HG03139 (cell line): ENCODE results near the gene DNASE1L2.

Experiments used
- ATAC-seq: cut with Tn5 transposase; IDR thresholded peaks from one replicate; pipeline ENCODE4 v1.9.1; 2021; ENCODE audit not compliant: unreplicated experiment

The DNASE1L2 gene

GRCh38 chr16:2223221-2223941 is 12.9 kb upstream of the DNASE1L2 start, which contains the start of gene E4F1:
TSS of gene E4F1 (plus strand) at chr16:2223591. CDS start at chr16:2223614, 23 bp downstream.
- ATAC-seq = peak; percentile 91

DNA sequence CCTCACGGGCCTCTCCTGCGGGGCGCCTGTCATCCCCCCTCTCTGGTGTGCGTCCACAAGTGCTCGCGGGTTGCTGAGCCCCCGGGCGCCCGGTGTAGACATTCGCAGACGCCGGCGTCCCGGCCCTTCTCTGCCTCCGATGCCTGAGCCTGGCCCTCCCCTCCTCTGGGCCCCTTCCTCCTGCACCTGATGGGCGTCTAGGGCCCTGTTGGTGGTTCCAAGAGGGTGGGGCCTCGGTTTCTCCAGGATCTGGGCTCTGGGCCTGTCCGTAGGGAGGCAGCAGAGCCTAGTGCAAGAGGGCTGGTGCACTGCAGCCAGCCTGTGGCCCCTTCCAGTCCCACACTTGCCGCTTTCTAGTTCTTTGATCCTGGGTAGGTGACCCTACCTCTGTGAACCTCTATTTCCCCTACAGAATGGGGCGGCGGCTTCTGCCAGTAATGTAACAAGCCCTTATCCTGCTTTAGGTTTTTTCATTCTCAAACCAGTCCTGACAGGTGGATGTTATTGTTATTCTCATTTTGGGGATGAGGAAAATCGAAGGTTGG is 12.2 kb upstream of the DNASE1L2 start:
- ATAC-seq = no peak

DNA sequence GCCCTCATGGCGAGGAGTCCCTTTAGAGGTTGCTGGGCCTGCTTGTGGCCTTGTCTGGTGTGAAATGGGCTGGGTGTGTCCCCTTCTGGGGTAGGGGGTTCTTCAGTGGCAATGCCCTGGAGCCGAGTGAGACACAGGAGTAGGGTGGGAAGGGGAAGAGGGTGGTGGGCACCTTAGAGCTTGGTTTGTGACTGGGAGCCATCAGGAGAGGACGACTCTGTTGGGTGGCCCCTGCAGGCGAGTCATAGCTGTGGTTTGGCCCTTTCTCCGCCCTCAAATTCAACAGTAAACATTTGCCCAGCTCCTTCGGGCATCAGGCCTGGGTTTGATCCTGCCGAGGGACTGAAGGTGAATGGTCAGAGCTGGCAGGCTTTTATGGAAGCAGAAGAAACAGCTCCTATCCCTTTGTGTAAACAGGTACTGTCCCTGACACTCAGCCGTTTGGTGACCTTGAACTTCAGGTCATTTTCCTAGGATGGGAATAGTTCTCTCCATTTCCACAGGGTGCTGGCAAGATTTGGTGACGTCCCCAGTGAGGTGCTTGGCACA is 9.9 kb upstream of the DNASE1L2 start:
- ATAC-seq = no peak

DNA sequence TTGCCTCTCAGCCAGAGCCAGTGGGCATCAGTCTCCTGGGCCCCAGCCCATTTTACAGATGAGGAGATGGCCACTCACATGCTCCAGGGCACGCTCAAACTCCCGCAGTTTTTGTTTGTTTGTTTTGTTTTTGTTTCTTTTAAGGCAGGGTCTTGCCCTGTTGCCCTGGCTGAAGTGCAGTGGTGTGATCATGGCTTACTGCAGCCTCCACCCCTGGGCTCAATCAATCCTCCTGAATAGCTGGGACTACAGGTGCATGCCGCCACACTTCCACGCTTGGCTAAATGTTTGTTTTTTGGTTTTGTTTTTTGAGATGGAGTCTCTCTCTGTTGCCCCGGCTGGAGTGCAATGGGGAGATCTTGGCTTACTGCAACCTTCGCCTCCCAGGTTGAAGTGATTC is 9.3 kb upstream of the DNASE1L2 start:
- ATAC-seq = no peak

- ATAC-seq = no peak
Observed at GRCh38 chr16:2228161-2228824, 8.0 kb upstream of the DNASE1L2 start.

DNA sequence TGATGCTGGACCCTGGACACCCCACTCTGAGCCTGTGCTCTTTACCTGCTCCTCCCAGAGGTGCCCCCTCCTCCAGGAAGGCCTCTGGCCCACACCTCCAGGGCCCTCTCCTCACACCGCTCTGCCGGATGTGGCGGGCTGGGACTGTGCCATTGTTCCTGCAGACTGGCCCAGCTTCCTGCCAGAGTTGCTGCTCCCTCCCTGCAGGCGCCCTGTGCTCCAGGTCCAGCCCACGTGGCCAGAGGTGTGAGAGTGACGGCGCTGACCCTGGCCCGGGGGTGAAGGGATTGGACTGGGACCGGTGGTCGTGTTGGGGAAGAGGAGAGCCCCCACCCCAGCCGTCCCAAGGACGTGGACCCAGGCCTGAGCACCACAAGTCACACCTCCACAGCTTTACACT is 7.2 kb upstream of the DNASE1L2 start:
- ATAC-seq = no peak

DNA sequence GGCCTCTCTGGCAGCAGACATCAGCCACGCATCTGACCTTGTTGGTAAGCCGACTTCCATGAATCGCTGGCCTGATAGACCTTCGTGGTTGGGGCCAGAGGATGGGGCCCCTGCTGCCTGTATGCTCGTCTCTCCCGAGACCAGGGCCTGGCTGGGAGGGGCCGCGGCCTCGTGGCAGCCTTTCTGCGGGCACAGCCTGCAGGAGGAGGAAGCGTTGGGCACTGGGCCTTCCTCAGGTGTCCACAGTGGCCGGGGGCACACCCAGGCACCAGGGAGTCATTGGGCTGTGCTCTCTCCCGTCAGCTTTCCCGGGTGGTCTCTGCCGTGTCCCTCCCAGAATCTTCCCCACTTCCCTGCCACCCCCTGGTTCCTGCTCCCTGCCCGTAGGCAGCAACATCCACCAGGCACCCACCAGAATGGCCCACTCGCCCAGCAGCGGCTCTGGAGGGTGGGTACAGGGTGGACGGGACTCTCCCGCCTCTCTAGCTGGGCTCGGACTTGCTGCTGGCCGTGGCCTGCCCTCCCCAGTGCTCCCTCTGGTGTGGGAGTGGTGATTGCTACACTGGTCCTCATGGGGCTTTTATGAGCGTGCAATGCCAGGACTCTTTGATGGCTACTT is 6.5 kb upstream of the DNASE1L2 start:
- ATAC-seq = no peak

DNA sequence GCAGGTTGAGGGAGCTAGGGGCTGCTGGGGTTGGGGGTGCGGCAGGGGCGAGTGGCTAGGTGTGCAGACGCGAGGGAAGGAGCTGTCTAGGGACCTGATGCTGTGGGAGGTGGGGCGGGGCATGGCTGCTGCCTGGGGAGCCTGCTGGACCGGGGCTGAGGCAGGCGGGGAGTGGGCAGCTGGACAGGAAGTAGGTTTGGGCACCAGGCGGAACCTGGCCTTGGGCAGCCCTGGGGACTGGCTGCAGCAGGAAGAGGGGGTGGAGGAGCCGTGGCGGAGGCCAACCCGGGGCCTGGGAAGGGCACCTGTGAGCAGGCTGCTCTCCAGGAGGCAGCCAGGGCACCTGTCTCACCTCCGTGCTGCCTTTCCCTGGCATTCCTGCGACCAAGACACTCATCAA is 5.9 kb upstream of the DNASE1L2 start:
- no peak for ATAC-seq

GRCh38 chr16:2231016-2231931 is 5.0 kb upstream of the DNASE1L2 start:
- ATAC-seq = no peak

DNA sequence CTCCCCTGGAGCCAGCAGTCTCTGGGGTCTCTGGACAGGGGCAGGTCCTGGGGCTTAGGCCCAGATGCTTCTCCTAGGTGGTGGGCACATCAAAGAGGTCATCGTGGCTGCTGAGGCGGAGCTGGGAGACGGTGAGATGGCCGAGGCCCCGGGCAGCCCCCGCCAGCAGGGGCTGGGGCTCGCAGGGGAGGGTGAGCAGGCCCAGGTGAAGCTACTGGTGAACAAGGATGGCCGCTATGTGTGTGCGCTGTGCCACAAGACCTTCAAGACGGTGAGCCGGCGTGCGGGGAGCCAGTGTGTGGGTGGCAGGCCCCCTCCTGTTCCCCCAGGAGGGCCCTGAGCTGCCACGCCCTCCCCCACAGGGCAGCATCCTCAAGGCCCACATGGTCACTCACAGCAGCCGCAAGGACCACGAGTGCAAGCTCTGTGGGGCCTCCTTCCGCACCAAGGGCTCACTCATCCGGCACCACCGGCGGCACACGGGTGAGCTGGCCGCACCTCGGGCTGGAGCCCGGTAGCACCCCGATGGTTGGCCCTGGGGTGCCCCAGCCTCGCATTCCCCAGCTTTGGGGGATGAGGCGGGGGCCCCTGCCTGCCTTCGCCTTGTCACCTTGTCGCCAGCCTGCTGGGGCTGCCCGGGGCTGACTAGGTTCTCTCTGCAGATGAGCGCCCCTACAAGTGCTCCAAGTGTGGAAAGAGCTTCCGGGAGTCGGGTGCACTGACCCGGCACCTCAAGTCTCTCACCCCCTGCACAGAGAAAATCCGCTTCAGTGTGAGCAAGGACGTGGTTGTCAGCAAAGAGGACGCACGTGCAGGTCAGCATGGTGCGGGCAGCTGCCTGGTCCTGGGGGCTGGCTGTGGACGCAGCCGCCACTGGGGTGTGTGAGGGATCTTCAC is 3.9 kb upstream of the DNASE1L2 start:
- no peak for ATAC-seq

- ATAC-seq = no peak
Observed at GRCh38 chr16:2233046-2233775, 3.0 kb upstream of the DNASE1L2 start.

GRCh38 chr16:2233872-2234812 is 2.1 kb upstream of the DNASE1L2 start:
- ATAC-seq = no peak

DNA sequence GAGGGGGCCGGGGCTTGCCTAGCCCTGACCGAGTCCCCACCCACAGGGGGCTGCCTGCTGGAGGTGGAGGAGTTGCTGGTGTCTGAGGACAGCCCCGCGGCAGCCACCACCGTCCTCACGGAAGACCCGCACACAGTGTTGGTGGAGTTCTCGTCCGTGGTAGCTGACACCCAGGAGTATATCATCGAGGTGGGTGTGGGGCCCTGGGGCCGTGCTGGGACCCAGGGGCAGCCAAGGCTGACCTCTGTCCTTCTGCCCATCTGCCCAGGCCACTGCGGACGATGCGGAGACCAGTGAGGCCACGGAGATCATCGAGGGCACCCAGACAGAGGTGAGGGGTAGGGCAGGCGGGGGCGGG is 1.5 kb upstream of the DNASE1L2 start:
- no peak for ATAC-seq

DNA sequence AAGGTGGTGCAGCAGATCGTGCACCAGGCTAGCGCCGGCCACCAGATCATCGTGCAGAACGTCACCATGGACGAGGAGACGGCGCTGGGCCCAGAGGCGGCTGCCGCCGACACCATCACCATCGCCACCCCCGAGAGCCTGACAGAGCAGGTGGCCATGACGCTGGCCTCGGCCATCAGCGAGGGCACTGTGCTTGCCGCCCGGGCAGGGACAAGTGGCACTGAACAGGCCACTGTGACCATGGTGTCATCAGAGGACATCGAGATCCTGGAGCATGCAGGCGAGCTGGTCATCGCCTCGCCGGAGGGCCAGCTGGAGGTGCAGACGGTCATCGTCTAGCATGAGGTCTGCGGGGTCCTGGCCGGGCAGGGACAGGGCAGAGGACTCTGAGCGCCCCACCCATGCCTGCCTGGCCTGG is 1.0 kb upstream of the DNASE1L2 start:
- ATAC-seq = no peak

GRCh38 chr16:2235695-2236336 is 428 bp upstream of the DNASE1L2 start:
- ATAC-seq = no peak

- ATAC-seq = no peak
Observed at GRCh38 chr16:2237102-2237482, 848 bp downstream of the DNASE1L2 start.

GRCh38 chr16:2237493-2238149 is 1.4 kb downstream of the DNASE1L2 start:
- ATAC-seq = no peak
